K562 (cell line): ENCODE measurements around the gene ATF6B. TPM values are rescaled to one million over a fixed set of nuclear protein-coding genes. Genes with fewer than 3 reads are reported as not detected.

Source experiments
- BCOR ChIP-seq: fragments of 450-650 bp; IDR thresholded peaks from 2 replicates; pipeline ENCODE4 v1.6.1; 2016
- ETV5 ChIP-seq: sonication (generic); formaldehyde crosslinking; IDR thresholded peaks from 2 replicates; pipeline ENCODE4 v1.4.0; 2020; ENCODE audit warnings: low read depth, mild to moderate bottlenecking, missing genetic modification reagents
- EWSR1 ChIP-seq: fragments of 450-650 bp; IDR thresholded peaks from 2 replicates; pipeline ENCODE4 v1.6.1; 2018; ENCODE audit warnings: borderline replicate concordance, mild to moderate bottlenecking, low read depth, moderate library complexity; ENCODE audit not compliant: partially characterized antibody
- GABPB2 ChIP-seq: fragments of 250-450 bp; sonication (Bioruptor Pico); conservative IDR thresholded peaks from 2 replicates; pipeline ENCODE4 v1.5.1; 2021; ENCODE audit warnings: mild to moderate bottlenecking
- HDAC1 ChIP-seq, 2 experiments: fragments of 450-650 bp; IDR thresholded peaks; 2 replicates each; pipeline ENCODE4 v1.6.1; 2016 to 2017; ENCODE audit warnings: inconsistent platforms in 1 of 2, mild to moderate bottlenecking in 1 of 2, moderate library complexity in 1 of 2
- JUN ChIP-seq, 2 experiments: sonication (generic) in 1 of 2; formaldehyde crosslinking in 1 of 2; IDR thresholded peaks; 2 replicates each; pipeline versions ENCODE4 v1.6.1 to v1.8.0; 2012 to 2022; ENCODE audit warnings: borderline replicate concordance in 2 of 2, mild to moderate bottlenecking in 2 of 2, improper control_type of control experiment in 1 of 2, low read depth in 1 of 2, low read length in 1 of 2, missing genetic modification reagents in 1 of 2
- MCM2 ChIP-seq: fragments of 450-650 bp; IDR thresholded peaks from 2 replicates; pipeline ENCODE4 v1.6.1; 2017; ENCODE audit warnings: low read depth, mild to moderate bottlenecking
- MCM5 ChIP-seq: fragments of 450-650 bp; IDR thresholded peaks from 2 replicates; pipeline ENCODE4 v1.6.1; 2016; ENCODE audit warnings: low read depth
- NR2C2 ChIP-seq, 2 experiments: fragments of 200-800 bp in 1 of 2; sonication (Bioruptor generic) in 1 of 2; sonication (generic) in 1 of 2; formaldehyde crosslinking in 1 of 2; IDR thresholded peaks; 2 replicates each; pipeline versions ENCODE4 v1.6.1 to v1.8.0; 2016 to 2022; ENCODE audit warnings: mild to moderate bottlenecking in 1 of 2, missing compliant biosample characterization in 1 of 2, missing genetic modification characterization in 1 of 2, missing genetic modification reagents in 1 of 2
- OTX1 ChIP-seq: fragments of 450-650 bp; formaldehyde crosslinking; IDR thresholded peaks from 2 replicates; pipeline ENCODE4 v1.4.0; 2022; ENCODE audit warnings: mild to moderate bottlenecking
- POLR3A ChIP-seq: IDR thresholded peaks from 2 replicates; pipeline ENCODE4 v1.6.1; 2011; ENCODE audit warnings: borderline replicate concordance, mild to moderate bottlenecking, moderate library complexity; ENCODE audit not compliant: insufficient read length, insufficient read depth; ENCODE audit errors: extremely low read depth
- POU5F1 ChIP-seq: fragments of 150-350 bp; IDR thresholded peaks from 2 replicates; pipeline ENCODE4 v1.6.1; 2014; ENCODE audit warnings: borderline replicate concordance, low read length, low read depth, mild to moderate bottlenecking; ENCODE audit not compliant: partially characterized antibody
- RBBP5 ChIP-seq: fragments of 200-600 bp; sonication (generic); IDR thresholded peaks from 2 replicates; pipeline ENCODE4 v1.6.1; 2012; ENCODE audit warnings: borderline replicate concordance, mild to moderate bottlenecking, low read length, control low read depth, inconsistent platforms; ENCODE audit not compliant: insufficient read depth, poor library complexity, severe bottlenecking
- RBM25 ChIP-seq: fragments of 200-400 bp; formaldehyde crosslinking; IDR thresholded peaks from 2 replicates; pipeline ENCODE4 v1.6.1; 2018; ENCODE audit warnings: low read length, low read depth, moderate library complexity; ENCODE audit not compliant: severe bottlenecking
- SMARCA4 ChIP-seq: fragments of 450-650 bp; IDR thresholded peaks from 2 replicates; pipeline ENCODE4 v1.6.1; 2016
- SRSF9 ChIP-seq: fragments of 200-400 bp; formaldehyde crosslinking; IDR thresholded peaks from 2 replicates; pipeline ENCODE4 v1.6.1; 2017; ENCODE audit warnings: low read depth, low read length, borderline replicate concordance
- TCF7 ChIP-seq: sonication (generic); IDR thresholded peaks from 2 replicates; pipeline ENCODE4 v1.6.1; 2016; ENCODE audit warnings: antibody characterized with exemption, borderline replicate concordance
- ZFPM2 ChIP-seq: fragments of 250-450 bp; sonication (Bioruptor Pico); IDR thresholded peaks from 2 replicates; pipeline ENCODE4 v1.5.1; 2022; ENCODE audit warnings: mild to moderate bottlenecking
- ZKSCAN1 ChIP-seq: fragments of 150-350 bp; IDR thresholded peaks from 2 replicates; pipeline ENCODE4 v1.6.1; 2016; ENCODE audit warnings: low read depth, low read length
- ZNF217 ChIP-seq: sonication (generic); formaldehyde crosslinking; IDR thresholded peaks from 2 replicates; pipeline ENCODE4 v1.8.0; 2022; ENCODE audit warnings: mild to moderate bottlenecking, missing genetic modification reagents
- ZNF830 ChIP-seq: fragments of 250-450 bp; sonication (Bioruptor Pico); IDR thresholded peaks from 2 replicates; pipeline ENCODE4 v1.5.0; 2021; ENCODE audit warnings: mild to moderate bottlenecking
- polyA plus RNA-seq, 8 experiments: library from polyadenylated mRNA; depleted of rRNA in 4 of 8; stranded (reverse) in 5 of 8; unstranded in 3 of 8; fragments of >200 nt; fragmentation: Nextera tagmentation in 2 of 8; fragmentation: Illumina TruSeq in 1 of 8; extraction: Ambion mirVana in 2 of 8; extraction: Trizol in 1 of 8; gene quantifications; 2 replicates each; pipeline versions ENCODE4 v1.2.1 to v1.2.3, GENCODE V29; 2011 to 2014; ENCODE audit warnings: inconsistent platforms in 1 of 8, missing spikeins in 1 of 8
- total RNA-seq, 7 experiments: library from RNA; depleted of rRNA in 6 of 7; stranded (reverse); fragments of >200 nt in 6 of 7; fragmentation: Illumina TruSeq in 2 of 7; extraction: Trizol in 2 of 7; gene quantifications; 2 replicates each; pipeline versions ENCODE4 v1.2.1 to v1.2.3, GENCODE V29; 2011 to 2021; ENCODE audit warnings: low replicate concordance in 1 of 7
- TF ChIP-seq, protein P1 (sequence below), 3 experiments: fragments of 200-800 bp in 1 of 3; fragments of 250-450 bp in 1 of 3; fragments of 450-650 bp in 1 of 3; sonication (Bioruptor Pico) in 1 of 3; sonication (Bioruptor generic) in 1 of 3; formaldehyde crosslinking in 1 of 3; IDR thresholded peaks; 2 replicates each; pipeline versions ENCODE4 v1.6.1 to v1.8.0; 2016 to 2022; ENCODE audit warnings: mild to moderate bottlenecking in 2 of 3, missing genetic modification characterization in 2 of 3, missing compliant biosample characterization in 1 of 3, moderate library complexity in 1 of 3

ATF6B gene
- total and polyA plus RNA-seq, 9 of the 15 experiments (the other 6 are each of a cell fraction or from before 2014, with no cell fraction given): 20.7 to 131 (median 31.7) TPM

DNA sequence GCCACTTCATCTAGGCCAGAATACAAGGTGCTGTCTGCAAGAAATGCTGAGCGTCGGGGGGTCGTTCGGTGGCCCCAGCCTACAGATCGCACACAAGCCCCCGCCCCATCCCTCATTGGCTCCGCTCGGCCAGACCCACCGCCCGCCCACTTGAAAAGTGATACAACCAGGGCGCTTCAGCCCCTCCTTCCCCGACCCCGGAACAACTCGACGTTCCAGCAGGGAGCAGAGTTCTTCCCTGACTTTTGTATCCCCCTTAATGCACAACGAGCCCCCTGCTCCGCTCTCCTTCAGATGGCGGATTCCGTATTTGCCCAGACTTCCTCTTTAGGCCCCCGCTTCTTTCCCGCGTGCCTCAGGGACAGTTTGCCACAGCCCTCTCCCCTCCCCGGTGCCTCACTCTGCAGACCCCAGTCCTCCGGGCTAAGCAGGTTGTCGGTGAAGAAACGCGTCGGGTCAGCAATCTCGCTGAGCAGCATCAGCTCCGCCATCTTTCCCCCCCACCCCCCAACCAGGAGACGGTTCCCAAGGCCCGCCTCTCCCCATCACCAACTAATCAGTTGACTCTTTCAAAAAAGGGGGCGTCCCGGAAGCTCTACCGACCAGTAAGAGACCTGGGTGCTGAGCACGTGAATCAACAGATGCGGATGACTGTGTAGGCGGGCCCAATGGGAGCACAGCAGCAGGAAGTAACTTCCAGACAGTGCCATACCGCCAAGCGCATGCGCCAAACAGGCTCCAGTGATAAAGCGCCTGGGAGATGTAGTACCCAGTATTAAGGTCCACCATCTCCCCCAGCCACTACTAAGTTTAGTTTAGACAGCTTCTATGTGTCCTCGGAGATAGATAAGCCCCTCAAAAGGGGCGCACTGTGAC is at the start of gene ATF6B (continued):
- TF ChIP-seq, protein P1, sequence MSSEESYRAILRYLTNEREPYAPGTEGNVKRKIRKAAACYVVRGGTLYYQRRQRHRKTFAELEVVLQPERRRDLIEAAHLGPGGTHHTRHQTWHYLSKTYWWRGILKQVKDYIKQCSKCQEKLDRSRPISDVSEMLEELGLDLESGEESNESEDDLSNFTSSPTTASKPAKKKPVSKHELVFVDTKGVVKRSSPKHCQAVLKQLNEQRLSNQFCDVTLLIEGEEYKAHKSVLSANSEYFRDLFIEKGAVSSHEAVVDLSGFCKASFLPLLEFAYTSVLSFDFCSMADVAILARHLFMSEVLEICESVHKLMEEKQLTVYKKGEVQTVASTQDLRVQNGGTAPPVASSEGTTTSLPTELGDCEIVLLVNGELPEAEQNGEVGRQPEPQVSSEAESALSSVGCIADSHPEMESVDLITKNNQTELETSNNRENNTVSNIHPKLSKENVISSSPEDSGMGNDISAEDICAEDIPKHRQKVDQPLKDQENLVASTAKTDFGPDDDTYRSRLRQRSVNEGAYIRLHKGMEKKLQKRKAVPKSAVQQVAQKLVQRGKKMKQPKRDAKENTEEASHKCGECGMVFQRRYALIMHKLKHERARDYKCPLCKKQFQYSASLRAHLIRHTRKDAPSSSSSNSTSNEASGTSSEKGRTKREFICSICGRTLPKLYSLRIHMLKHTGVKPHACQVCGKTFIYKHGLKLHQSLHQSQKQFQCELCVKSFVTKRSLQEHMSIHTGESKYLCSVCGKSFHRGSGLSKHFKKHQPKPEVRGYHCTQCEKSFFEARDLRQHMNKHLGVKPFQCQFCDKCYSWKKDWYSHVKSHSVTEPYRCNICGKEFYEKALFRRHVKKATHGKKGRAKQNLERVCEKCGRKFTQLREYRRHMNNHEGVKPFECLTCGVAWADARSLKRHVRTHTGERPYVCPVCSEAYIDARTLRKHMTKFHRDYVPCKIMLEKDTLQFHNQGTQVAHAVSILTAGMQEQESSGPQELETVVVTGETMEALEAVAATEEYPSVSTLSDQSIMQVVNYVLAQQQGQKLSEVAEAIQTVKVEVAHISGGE (CRISPR knock-in tag; IDR thresholded peaks at IDR 0.05): peak in 1 of 3 experiments; percentile 43; a peak in 1 of 6 replicates
- TF ChIP-seq RBBP5: peak; percentile 81
- TF ChIP-seq MCM2: no peak
- TF ChIP-seq GABPB2 (CRISPR knock-in tag): no peak
- no peak for TF ChIP-seq EWSR1
- TF ChIP-seq TCF7: no peak
- TF ChIP-seq POU5F1: no peak
- no peak for TF ChIP-seq NR2C2 (CRISPR knock-in tag; IDR thresholded peaks at IDR 0.05)
- peak; percentile 89 for TF ChIP-seq NR2C2 (tag; IDR thresholded peaks at IDR 0.05)
- 0 out of 2 replicates have a peak, but pooled peaks have one; percentile 23 for TF ChIP-seq ZKSCAN1
- no peak for TF ChIP-seq POLR3A
- TF ChIP-seq MCM5: no peak
- TF ChIP-seq HDAC1 (IDR thresholded peaks at IDR 0.05): peak in 1 of 2 experiments; percentile 83; a peak in 2 of 4 replicates
- no peak; the same call in 1 of the 2 replicates for TF ChIP-seq BCOR
- peak; percentile 72 for TF ChIP-seq RBM25
- peak; percentile 83 for TF ChIP-seq OTX1 (CRISPR knock-in tag)
- TF ChIP-seq SRSF9: no peak
- 0 out of 2 replicates have a peak, but pooled peaks have one; percentile 17 for TF ChIP-seq ZNF830 (CRISPR knock-in tag)
- 0 out of 2 replicates have a peak, but pooled peaks have one; percentile 12 for TF ChIP-seq ETV5
- no peak; the same call in 1 of the 2 replicates for TF ChIP-seq ZFPM2 (CRISPR knock-in tag)
- 0 out of 2 replicates have a peak, but pooled peaks have one; percentile 32 for TF ChIP-seq JUN (IDR thresholded peaks at IDR 0.05; ENCODE audit: borderline replicate concordance, low read depth, low read length)
- no peak for TF ChIP-seq JUN (CRISPR knock-in tag; IDR thresholded peaks at IDR 0.05; ENCODE audit: borderline replicate concordance)
- TF ChIP-seq ZNF217: no peak
- peak; percentile 44; the same call in 1 of the 2 replicates for TF ChIP-seq SMARCA4
